Prostate gland (tissue), 2 donors: ENCODE measurements around the gene TMEM158.

Source experiments
- CTCF ChIP-seq, 4 experiments: fragments of 200-600 bp in 2 of 4; fragments of 450-650 bp in 2 of 4; sonication (generic) in 2 of 4; IDR thresholded peaks; 1 replicate in 3 of 4; 2 replicates in 1 of 4; pipeline ENCODE4 v1.5.1; 2016 to 2019; ENCODE audit warnings: antibody characterized with exemption in 4 of 4, mild to moderate bottlenecking in 2 of 4, moderate library complexity in 2 of 4
- POLR2AphosphoS5 ChIP-seq: sonication (generic); formaldehyde crosslinking; IDR thresholded peaks from one replicate; pipeline ENCODE4 v1.6.1; 2017; ENCODE audit warnings: antibody characterized with exemption

DNA sequence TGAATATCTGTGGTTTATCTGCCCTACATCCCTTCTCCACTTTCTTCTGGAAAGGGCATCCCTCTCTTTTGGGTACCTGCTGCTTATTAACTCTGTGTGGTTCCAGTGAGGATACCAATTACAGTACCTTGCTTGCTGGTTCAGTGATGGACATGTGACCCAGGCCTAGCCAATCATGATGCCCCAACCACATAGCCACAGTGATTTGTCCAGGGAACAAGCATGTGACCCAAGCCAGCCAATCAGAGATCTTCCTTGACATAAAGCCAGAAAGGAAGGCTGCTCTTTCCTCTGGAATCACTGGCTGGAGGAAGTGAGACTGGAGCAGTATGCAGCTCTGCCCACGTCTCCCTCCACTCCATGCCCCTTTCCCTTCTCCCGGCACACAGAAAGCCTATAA, 10.9 kb upstream of the TMEM158 start:
- TF ChIP-seq CTCF (IDR thresholded peaks at IDR 0.05) (no peak), POLR2AphosphoS5 (no peak)
